Glutamatergic neuron (in vitro differentiated cells): ENCODE measurements around the gene PKMYT1. TPM values are rescaled to one million over a fixed set of nuclear protein-coding genes. Genes with fewer than 3 reads are reported as not detected.

Experiments used
- DNase-seq: peaks from one replicate; pipeline ENCODE4 v3.0.0; 2022
- H3K27ac Mint-ChIP-seq: one replicate; pipeline ENCODE4 v1.8.0; 2020; ENCODE audit warnings: mild to moderate bottlenecking, mixed read lengths, inconsistent platforms; ENCODE audit not compliant: unreplicated experiment
- H3K27me3 Mint-ChIP-seq: one replicate; pipeline ENCODE4 v1.8.0; 2020; ENCODE audit warnings: mild to moderate bottlenecking, moderate library complexity, mixed read lengths, inconsistent platforms; ENCODE audit not compliant: unreplicated experiment
- H3K36me3 Mint-ChIP-seq: one replicate; pipeline ENCODE4 v1.8.0; 2020; ENCODE audit warnings: mild to moderate bottlenecking, mixed read lengths, inconsistent platforms; ENCODE audit not compliant: unreplicated experiment
- H3K4me1 Mint-ChIP-seq: one replicate; pipeline ENCODE4 v1.8.0; 2020; ENCODE audit warnings: mild to moderate bottlenecking, low read depth, mixed read lengths, inconsistent platforms; ENCODE audit not compliant: unreplicated experiment
- H3K4me3 Mint-ChIP-seq: one replicate; pipeline ENCODE4 v1.8.0; 2020; ENCODE audit warnings: mild to moderate bottlenecking, mixed read lengths, inconsistent platforms; ENCODE audit not compliant: unreplicated experiment
- H3K9me3 Mint-ChIP-seq: one replicate; pipeline ENCODE4 v1.8.0; 2020; ENCODE audit warnings: mild to moderate bottlenecking, moderate library complexity, mixed read lengths, inconsistent platforms; ENCODE audit not compliant: unreplicated experiment
- total RNA-seq: library from RNA; stranded (reverse); fragmentation: NEBNext Ultra II Directional; extraction: Animal tissue kit (Norgen Biotek cat#: 25700); gene quantifications from one replicate; pipeline ENCODE4 v1.2.1, GENCODE V29; 2021; ENCODE audit not compliant: unreplicated experiment
- TF ChIP-seq, protein P1 (sequence below): fragments of 200-600 bp; sonication (generic); IDR thresholded peaks from one replicate; pipeline ENCODE4 v1.5.0; 2021; ENCODE audit not compliant: partially characterized antibody, unreplicated experiment

The PKMYT1 gene
- total RNA-seq, 1 donor from 2014 or later = 8.5 TPM

DNA sequence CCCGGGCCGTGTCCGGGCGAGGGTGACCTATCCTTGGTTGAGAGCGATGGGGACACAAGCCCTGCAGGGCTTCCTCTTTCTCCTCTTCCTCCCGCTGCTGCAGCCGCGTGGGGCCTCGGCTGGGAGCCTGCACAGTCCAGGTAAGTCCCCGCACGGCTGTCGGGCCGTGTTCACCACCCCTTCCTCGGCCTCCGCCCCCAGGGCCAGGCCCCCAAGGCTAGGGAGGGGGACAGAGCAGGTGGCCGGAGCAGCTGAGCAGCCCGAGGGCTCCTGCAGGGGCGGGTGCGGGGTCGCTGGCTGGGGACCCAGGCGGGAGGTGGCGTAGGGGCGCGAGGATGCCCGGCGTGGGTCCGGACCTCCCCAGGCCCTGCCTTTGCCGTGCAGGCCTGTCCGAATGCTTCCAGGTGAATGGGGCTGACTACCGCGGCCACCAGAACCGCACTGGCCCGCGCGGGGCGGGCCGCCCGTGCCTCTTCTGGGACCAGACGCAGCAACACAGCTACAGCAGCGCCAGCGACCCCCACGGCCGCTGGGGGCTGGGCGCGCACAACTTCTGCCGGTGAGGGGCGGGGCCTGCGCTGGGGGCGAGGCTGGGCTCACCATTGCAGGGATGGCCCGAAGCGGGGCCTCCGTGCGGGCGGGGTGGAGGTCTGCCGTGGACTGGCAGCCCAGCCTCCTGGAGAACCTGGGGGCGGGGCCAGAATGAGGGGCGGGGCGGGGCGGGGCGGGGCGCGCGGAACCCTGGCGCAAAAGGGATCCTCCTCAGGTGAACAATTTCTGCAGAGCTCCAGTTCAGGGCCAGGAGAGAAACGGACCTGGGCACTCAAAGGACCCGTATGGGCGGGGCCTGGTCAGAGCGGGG is 15.5 kb downstream of the PKMYT1 start:
- Mint-ChIP-seq H3K4me1 (peaks cover 5% of the 10 kb centered on the region), H3K27me3 (peaks cover 13% of the 10 kb centered on the region), H3K27ac (no peak overlapping the region), H3K9me3 (peaks cover 7% of the 10 kb centered on the region), H3K4me3 (peak overlapping the region; percentile 64), H3K36me3 (no peaks in the 10 kb centered on the region)
- TF ChIP-seq, protein P1, sequence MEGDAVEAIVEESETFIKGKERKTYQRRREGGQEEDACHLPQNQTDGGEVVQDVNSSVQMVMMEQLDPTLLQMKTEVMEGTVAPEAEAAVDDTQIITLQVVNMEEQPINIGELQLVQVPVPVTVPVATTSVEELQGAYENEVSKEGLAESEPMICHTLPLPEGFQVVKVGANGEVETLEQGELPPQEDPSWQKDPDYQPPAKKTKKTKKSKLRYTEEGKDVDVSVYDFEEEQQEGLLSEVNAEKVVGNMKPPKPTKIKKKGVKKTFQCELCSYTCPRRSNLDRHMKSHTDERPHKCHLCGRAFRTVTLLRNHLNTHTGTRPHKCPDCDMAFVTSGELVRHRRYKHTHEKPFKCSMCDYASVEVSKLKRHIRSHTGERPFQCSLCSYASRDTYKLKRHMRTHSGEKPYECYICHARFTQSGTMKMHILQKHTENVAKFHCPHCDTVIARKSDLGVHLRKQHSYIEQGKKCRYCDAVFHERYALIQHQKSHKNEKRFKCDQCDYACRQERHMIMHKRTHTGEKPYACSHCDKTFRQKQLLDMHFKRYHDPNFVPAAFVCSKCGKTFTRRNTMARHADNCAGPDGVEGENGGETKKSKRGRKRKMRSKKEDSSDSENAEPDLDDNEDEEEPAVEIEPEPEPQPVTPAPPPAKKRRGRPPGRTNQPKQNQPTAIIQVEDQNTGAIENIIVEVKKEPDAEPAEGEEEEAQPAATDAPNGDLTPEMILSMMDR = no peak
- peak; percentile 93 for DNase-seq

DNA sequence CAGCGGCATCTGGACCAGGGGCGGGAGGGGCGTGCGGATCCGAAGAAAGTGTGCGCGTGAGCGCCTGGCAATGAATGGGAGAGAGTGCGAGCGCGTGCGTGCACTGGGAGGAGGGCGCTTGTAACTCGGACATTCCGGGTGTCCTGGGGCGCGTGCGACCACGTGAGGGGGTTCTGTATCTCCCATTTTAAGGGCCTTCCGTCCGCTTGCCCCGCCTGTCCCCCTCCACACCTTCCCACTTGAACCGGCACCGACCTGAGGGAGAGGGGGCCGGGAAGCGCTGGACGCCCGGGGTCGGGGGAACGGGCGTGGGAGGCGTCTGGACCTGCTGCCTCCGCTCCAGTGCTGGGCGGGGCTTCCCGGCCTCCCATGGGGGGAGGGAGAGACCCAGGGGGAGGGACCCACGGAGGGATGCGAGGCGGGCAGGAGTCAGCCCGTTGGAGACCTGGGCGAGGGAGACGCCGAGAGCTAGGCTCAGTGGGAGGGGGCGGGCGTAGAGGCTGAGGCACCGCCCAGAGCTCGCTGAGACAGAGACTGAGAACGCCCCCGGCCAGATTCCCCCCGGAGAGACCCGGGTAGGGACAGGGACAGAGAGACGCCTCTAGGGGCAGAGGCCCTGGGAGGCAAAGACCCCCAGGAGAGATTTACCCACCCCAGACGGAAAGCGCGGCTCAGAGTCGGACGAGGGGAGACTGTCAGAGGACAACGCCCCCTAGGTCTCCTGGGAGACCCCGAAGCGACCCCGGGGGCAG is 16.3 kb downstream of the PKMYT1 start, which contains the start of gene KREMEN2:
KREMEN2 (plus strand) TSS at position 553 of the 752 bp plus-strand sequence. CDS start 246 bp downstream, outside the sequence.
- Mint-ChIP-seq H3K4me1 (peaks cover 5% of the 10 kb centered on the region), H3K27ac (peak within 1 kb of the TSS; percentile 75), H3K27me3 (peaks cover 13% of the 10 kb centered on the region), H3K4me3 (peak within 1 kb of the TSS; percentile 92), H3K9me3 (peaks cover 7% of the 10 kb centered on the region), H3K36me3 (no peaks in the 10 kb centered on the region)
- DNase-seq = peak; percentile 79
- TF ChIP-seq, protein P1 = no peak

DNA sequence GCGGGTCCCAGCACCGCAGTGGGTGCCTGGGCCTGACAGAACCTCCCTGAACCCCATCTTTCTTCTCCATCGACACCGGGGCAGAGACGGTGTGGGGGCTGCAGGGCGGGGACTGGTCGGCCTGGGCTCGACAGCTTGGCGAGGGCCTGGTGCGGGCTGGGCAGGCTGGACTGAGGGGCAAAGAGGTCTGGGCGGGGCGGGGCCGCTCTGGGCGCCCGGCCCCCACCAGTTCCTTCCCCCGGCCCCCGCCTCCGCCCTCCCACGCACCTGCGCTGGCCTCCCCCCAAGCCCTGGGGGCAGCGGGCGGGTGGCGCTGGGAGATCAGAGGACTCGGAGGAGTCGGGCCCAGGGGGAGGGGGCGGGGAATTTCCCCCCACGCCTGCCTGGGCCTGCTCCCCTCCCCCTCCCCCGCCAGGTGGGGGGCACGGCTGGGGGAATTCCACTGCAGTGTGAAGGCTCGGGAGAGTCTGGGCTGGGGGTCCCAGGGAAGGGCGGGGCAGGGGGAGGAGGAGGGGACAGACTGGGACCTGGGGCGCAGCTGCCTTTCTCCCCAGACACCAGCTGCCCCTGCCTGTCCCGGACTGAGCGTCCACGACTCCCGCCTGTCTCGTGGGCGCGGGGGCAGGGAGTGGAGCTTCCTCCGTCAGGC is 17.0 kb downstream of the PKMYT1 start:
- Mint-ChIP-seq H3K4me1 (peaks cover 2% of the 10 kb centered on the region), H3K9me3 (peaks cover 5% of the 10 kb centered on the region), H3K4me3 (peak overlapping the region; percentile 92), H3K36me3 (no peaks in the 10 kb centered on the region), H3K27me3 (peaks cover 9% of the 10 kb centered on the region), H3K27ac (no peak overlapping the region)
- DNase-seq = no peak
- TF ChIP-seq, protein P1 = no peak

DNA sequence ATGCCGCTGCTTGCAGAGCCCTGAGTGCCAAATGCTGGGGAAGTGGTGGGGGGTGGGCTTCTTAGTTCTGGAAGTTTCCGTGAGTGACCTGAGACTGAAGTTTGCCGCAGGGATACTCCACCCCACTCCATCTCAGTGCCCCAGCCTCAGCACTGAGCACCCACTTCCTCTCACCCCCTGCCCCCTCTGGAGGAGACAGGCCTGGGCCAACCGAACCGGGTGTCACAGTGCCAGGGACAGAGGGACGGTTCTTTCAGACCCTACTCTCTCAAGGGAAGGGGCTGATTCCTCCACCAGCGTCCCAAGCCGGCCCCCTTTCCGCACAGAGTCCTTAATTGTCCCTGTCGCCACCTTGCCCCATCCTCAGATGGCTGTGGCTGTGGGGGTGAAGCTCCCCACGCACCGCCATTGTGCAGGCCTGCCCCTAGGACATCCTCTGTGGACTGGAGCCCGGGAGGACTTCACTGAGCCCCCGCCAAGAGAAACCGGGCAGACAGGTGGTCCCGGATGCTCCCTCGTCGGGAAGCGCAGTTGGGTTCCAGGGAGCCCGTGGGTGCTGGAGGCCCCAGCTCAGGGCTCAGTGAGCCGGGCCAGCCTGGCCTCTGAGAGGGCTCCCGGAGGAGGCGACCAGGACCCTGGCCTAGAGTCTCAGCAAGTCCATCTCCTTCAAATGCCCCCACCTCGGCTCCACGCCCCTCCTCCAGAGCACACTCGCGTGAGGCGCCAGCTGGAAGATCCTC is 17.7 kb downstream of the PKMYT1 start:
- peaks cover 5% of the 10 kb centered on the region for H3K27me3 Mint-ChIP-seq
- H3K9me3 Mint-ChIP-seq = peaks cover 3% of the 10 kb centered on the region
- H3K4me3 Mint-ChIP-seq = no peak overlapping the region

More for the DNA sequence above, 17.7 kb downstream of the PKMYT1 start:
- H3K4me1 Mint-ChIP-seq = no peaks in the 10 kb centered on the region
- TF ChIP-seq, protein P1 = no peak
- no peaks in the 10 kb centered on the region for H3K36me3 Mint-ChIP-seq
- no peak overlapping the region for H3K27ac Mint-ChIP-seq
- DNase-seq = no peak
